Tibial nerve (tissue), 3 donors: Measurements from ENCODE around the gene AKAP6.

Experiments used
- CTCF ChIP-seq, 5 experiments: fragments of 200-600 bp in 3 of 5; fragments of 450-650 bp in 2 of 5; sonication (generic) in 3 of 5; IDR thresholded peaks; one replicate each; pipeline ENCODE4 v1.5.1; 2016 to 2019; ENCODE audit warnings: antibody characterized with exemption in 5 of 5, mild to moderate bottlenecking in 3 of 5, moderate library complexity in 2 of 5
- POLR2A ChIP-seq, 2 donors: fragments of 450-650 bp; IDR thresholded peaks; one replicate each; pipeline ENCODE4 v1.6.1; 2017; ENCODE audit warnings: antibody characterized with exemption in 2 of 2, mild to moderate bottlenecking in 2 of 2, moderate library complexity in 2 of 2

GRCh38 chr14:32728976-32729375 lies 399.9 kb downstream of the AKAP6 start:
- TF ChIP-seq CTCF (IDR thresholded peaks at IDR 0.05), result no peak
- no peak for TF ChIP-seq POLR2A (IDR thresholded peaks at IDR 0.05)
